GM12874 (cell line): ENCODE measurements around the gene ANKRD28.

ENCODE experiments used
- TF ChIP-seq, protein P1 (sequence below): IDR thresholded peaks from 2 replicates; pipeline ENCODE4 v1.5.1; 2011; ENCODE audit warnings: low read depth, mild to moderate bottlenecking, control low read depth, low read length, moderate library complexity; ENCODE audit not compliant: insufficient read depth

ANKRD28 gene

DNA sequence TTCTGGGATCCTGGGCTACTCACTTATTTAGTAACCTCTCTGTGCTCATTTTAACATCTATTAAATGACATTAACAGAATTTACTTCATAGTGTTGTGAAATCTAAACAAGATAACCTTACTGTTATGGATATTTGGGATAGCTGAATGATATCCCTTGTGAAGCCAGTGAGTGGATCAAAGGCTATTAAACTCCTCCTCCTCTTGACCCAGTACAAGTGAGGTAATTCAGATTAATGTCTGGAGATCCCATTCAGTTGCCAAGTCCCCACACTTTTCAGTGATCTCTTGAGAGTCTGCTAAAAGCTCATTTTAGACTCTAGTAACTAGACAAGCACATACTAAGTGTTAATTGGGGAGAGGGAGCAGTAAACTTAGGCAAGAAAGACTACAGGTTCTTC is 2.5 kb upstream of the ANKRD28 start:
- TF ChIP-seq, protein P1, sequence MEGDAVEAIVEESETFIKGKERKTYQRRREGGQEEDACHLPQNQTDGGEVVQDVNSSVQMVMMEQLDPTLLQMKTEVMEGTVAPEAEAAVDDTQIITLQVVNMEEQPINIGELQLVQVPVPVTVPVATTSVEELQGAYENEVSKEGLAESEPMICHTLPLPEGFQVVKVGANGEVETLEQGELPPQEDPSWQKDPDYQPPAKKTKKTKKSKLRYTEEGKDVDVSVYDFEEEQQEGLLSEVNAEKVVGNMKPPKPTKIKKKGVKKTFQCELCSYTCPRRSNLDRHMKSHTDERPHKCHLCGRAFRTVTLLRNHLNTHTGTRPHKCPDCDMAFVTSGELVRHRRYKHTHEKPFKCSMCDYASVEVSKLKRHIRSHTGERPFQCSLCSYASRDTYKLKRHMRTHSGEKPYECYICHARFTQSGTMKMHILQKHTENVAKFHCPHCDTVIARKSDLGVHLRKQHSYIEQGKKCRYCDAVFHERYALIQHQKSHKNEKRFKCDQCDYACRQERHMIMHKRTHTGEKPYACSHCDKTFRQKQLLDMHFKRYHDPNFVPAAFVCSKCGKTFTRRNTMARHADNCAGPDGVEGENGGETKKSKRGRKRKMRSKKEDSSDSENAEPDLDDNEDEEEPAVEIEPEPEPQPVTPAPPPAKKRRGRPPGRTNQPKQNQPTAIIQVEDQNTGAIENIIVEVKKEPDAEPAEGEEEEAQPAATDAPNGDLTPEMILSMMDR, result no peak

GRCh38 chr3:15798533-15799245 is 910 bp upstream of the ANKRD28 start:
- TF ChIP-seq, protein P1, result no peak

GRCh38 chr3:15796771-15797641 is 773 bp downstream of the ANKRD28 start:
- TF ChIP-seq, protein P1, result no peak

GRCh38 chr3:15796331-15796730 is 1.4 kb downstream of the ANKRD28 start:
- TF ChIP-seq, protein P1, result no peak

- TF ChIP-seq, protein P1, result no peak
These were observed 2.0 kb downstream of the ANKRD28 start for GRCh38 chr3:15795651-15796308.

- TF ChIP-seq, protein P1, result no peak
These were observed 2.7 kb downstream of the ANKRD28 start for GRCh38 chr3:15794842-15795650.

GRCh38 chr3:15794303-15794771 is 3.4 kb downstream of the ANKRD28 start:
- TF ChIP-seq, protein P1, result no peak
